Stimulated activated CD4-positive, alpha-beta T cell treated with anti-CD3 and anti-CD28 coated beads, TNF-alpha, amount 100 ng/mL, for 4 hours (primary cell): ENCODE measurements around the gene VGF.
"Not testable (repeated sequence)": the region's sequence is repeated elsewhere in the genome, so short reads cannot be mapped to it uniquely, and the experiment has no call there.

Experiments
- DNase-seq, 3 experiments: peaks; one replicate each; pipeline ENCODE4 v3.0.0-alpha.2; 2020; ENCODE audit warnings: low read depth in 3 of 3

Gene VGF

GRCh38 chr7:101116898-101117297 is 48.5 kb downstream of the VGF start:
- no peak for DNase-seq

- no peak for DNase-seq
Observed at GRCh38 chr7:101115215-101115614, 50.2 kb downstream of the VGF start.

DNA sequence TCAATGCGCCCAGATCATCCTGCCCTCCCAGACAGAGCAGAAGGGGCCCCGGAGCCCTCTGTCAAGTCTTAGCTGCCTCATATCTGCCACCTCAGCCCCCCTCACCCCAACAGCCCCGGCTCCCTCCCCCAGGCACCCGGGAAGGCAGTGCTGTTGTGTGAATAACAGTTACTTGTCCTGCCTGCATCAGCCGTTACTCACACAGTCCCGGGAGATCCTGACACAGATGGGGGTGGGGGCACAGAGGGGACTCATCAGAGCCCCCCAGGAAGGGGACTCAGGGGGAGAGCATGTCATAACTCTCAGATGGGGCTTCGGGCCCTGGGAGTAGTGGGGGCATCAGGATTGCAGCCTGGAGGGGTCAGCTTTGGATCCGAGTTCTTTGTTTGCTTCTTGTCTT is 50.9 kb downstream of the VGF start:
- DNase-seq: no peak

- DNase-seq: no peak
Observed at GRCh38 chr7:101113836-101114235, 51.5 kb downstream of the VGF start.

- DNase-seq: not testable (repeated sequence)
Observed at GRCh38 chr7:101113140-101113539, 52.2 kb downstream of the VGF start.
